Heart right ventricle (tissue), 16 donors: ENCODE data around the gene ATP13A1. TPM values are rescaled to one million over a fixed set of nuclear protein-coding genes. Genes with fewer than 3 reads are reported as not detected.

Experiments
- ATAC-seq, 8 donors: fragments of 200-7000 bp; cut with Tn5 transposase; one replicate each; pipeline ENCODE4 v1.9.1; 2020; ENCODE audit warnings: mild to moderate bottlenecking in 8 of 8, moderate library complexity in 8 of 8, moderate number of reproducible peaks in 1 of 8
- DNase-seq, 2 donors: peaks; one replicate each; pipeline ENCODE4 v3.0.0-alpha.2; 2020
- H3K27ac ChIP-seq, 10 donors: fragments of 200-600 bp; sonication (generic) in 2 of 10; one replicate each; pipeline versions ENCODE4 v1.5.0 to v1.8.0; 2020 to 2022; ENCODE audit warnings: mild to moderate bottlenecking in 3 of 10
- H3K27me3 ChIP-seq, 7 donors: fragments of 200-600 bp; one replicate each; pipeline ENCODE4 v1.8.0; 2021 to 2022; ENCODE audit warnings: mild to moderate bottlenecking in 2 of 7
- H3K36me3 ChIP-seq, 9 donors: fragments of 200-600 bp; sonication (generic) in 1 of 9; one replicate each; pipeline versions ENCODE4 v1.5.0 to v1.8.0; 2020 to 2022; ENCODE audit warnings: mild to moderate bottlenecking in 2 of 9
- H3K4me1 ChIP-seq, 9 donors: fragments of 200-600 bp; sonication (generic) in 1 of 9; one replicate each; pipeline versions ENCODE4 v1.5.0 to v1.8.0; 2020 to 2022; ENCODE audit warnings: mild to moderate bottlenecking in 4 of 9
- H3K4me3 ChIP-seq, 10 donors: fragments of 200-600 bp; sonication (generic) in 2 of 10; one replicate each; pipeline versions ENCODE4 v1.5.0 to v1.8.0; 2020 to 2022; ENCODE audit warnings: mild to moderate bottlenecking in 7 of 10, moderate library complexity in 2 of 10
- H3K9me3 ChIP-seq, 11 donors: fragments of 200-600 bp in 10 of 11; sonication (generic) in 2 of 11; one replicate each; pipeline versions ENCODE4 v1.5.0 to v1.8.0; 2013 to 2022; ENCODE audit warnings: mild to moderate bottlenecking in 2 of 11, control low read depth in 1 of 11, moderate library complexity in 1 of 11
- CTCF ChIP-seq, 9 donors: fragments of 200-600 bp; sonication (generic) in 2 of 9; IDR thresholded peaks; one replicate each; pipeline versions ENCODE4 v1.5.0 to v1.8.0; 2021 to 2022; ENCODE audit warnings: antibody characterized with exemption in 9 of 9, mild to moderate bottlenecking in 5 of 9, moderate library complexity in 1 of 9
- WGBS, 2 donors: extraction: QIAGEN DNeasy Blood & Tissue Kit; methylation state at CpG; one replicate each; pipeline ENCODE4 v1.1.7; 2013; ENCODE audit warnings: inconsistent platforms in 1 of 2; 5-methylcytosine and 5-hydroxymethylcytosine counted together
- intact Hi-C, 10 donors: fragments of 100-400 bp; cut with DNase I; formaldehyde crosslinking; loops; one replicate each; pipeline versions ENCODE4 v1.11.1 to v1.14.2; 2022
- polyA plus RNA-seq, 2 donors: library from polyadenylated mRNA; stranded (reverse); fragments of 200-250 nt; gene quantifications; one replicate each; pipeline ENCODE4 v1.2.3, GENCODE V29; 2013
- total RNA-seq, 10 donors: library from RNA; stranded (reverse); fragmentation: NEBNext Ultra II Directional in 3 of 10; extraction: Animal tissue kit (Norgen Biotek cat#: 25700) in 3 of 10; gene quantifications; one replicate each; pipeline versions ENCODE4 v1.2.1 to v1.2.4, GENCODE V29; 2021 to 2023
- donor health status: Arrhythmogenic right ventricular cardiomyopathy.
- donor health status: ischemic (EF 13 %, LVEDD 7.1; RV severe dilation, severe dysfunction).
- donor health status: healthy with polysubstance abuse.
- donor health status: DM: no; HTN: yes; CAD: no.
- donor health status: DM: no; HTN: no; CAD: no.
- donor health status: ischemic (EF 25% LVEDD 6.9; RV normal size, moderate dysfunction).
- donor health status: ischemic (EF 25% LVEDD 5.7; RV mildly dilated, moderate dysfunction).
- donor health status: healthy.
- donor health status: DM: yes; HTN: yes; CAD: no.
- donor health status: Ischemic cardiomyopathy.
- donor health status: ischemic (EF 35%, LVEDD 5.7; RV mildly dilated, moderate dysfunction).
- donor health status: nonischemic (EF 11% LVEDD 7.7; RV severe dilation, severe dysfunction).
- donor health status: DM: yes; HTN: yes; CAD: no.
- donor health status: PGD.
- donor health status: ischemic (EF 29% LVEDD 5.4; RV normal size, mild dysfunction).
- donor health status: nonischemic (EF 23%, LVEDD 6.1; RV moderate dilation, normal function).

Gene ATP13A1
- total and polyA plus RNA-seq, 12 donors, result 12.3 to 34.5 (median 18.8) TPM

DNA sequence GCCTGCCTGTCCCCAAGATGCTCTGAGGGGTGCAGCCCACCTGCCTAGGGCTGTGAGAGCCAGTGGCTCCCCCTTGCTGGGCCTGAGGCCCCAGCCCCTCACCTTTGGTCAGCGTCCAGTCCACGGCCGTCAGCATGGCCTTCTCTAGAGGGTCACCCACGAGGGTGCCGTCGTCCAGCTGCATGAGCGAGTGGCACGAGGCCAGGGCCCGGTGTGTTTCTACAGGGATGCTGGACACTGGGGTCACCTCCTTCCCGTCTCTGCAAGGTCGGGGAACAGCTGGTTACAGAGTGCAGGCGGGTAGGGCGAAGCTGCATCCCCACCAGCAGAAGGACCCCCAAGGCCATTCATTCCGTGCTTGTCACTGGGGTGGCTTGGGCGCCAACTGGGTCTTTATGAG is 9.0 kb downstream of the ATP13A1 start:
- 90 to 95% methylated on average over 15 of the region's 15 CpGs for WGBS, 2 donors
- intact Hi-C loops, result no loop called here
- Histone ChIP-seq H3K4me3 (no peak overlapping the region), H3K4me1 (peaks cover 0 to 6% (median 0%) of the 10 kb centered on the region in 9 donors), H3K9me3 (no peaks in the 10 kb centered on the region), H3K36me3 (peaks cover 7 to 100% (median 66%) of the 10 kb centered on the region in 9 donors), H3K27ac (no peak overlapping the region), H3K27me3 (no peaks in the 10 kb centered on the region)
- DNase-seq, result no peak
- no peak for TF ChIP-seq CTCF (IDR thresholded peaks at IDR 0.05)
- no peak for ATAC-seq

DNA sequence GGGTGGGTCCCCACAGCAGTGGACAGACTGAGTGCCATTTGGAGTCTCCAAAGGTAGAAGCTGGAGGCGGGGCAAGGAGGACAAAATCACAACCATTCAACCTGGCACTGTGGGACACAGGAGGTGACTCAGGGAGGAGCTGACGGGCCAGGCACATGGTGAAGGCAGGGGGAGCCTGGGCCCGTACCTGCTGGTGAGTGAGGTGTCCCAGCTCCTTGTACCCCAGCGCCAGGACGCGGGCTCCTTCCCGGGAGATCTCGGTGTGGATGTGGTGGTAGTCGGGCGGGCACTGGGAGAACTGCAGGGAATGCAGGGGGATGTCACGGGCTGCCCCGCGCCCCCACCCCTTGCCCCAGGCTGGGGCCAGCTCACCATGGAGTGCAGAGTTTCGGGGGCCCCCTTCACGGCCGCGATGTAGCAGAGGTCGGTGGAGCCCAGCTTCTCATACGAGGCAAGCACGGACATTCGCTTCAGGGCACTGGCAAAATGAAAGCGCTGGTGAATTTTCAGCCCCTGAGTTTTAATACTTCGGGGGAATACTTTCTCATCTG is 9.8 kb downstream of the ATP13A1 start:
- H3K27me3 ChIP-seq, result no peaks in the 10 kb centered on the region
- 96 to 97% methylated on average over 23 of the region's 23 CpGs for WGBS, 2 donors
- H3K9me3 ChIP-seq, result no peaks in the 10 kb centered on the region
- H3K4me1 ChIP-seq, result peaks cover 0 to 6% (median 0%) of the 10 kb centered on the region in 9 donors
- ATAC-seq, result no peak
- intact Hi-C loops, result no loop called here
- H3K4me3 ChIP-seq, result no peak overlapping the region
- TF ChIP-seq CTCF (IDR thresholded peaks at IDR 0.05), result no peak
- no peak overlapping the region for H3K27ac ChIP-seq
- no peak for DNase-seq
- peaks cover 7 to 100% (median 67%) of the 10 kb centered on the region in 9 donors for H3K36me3 ChIP-seq

DNA sequence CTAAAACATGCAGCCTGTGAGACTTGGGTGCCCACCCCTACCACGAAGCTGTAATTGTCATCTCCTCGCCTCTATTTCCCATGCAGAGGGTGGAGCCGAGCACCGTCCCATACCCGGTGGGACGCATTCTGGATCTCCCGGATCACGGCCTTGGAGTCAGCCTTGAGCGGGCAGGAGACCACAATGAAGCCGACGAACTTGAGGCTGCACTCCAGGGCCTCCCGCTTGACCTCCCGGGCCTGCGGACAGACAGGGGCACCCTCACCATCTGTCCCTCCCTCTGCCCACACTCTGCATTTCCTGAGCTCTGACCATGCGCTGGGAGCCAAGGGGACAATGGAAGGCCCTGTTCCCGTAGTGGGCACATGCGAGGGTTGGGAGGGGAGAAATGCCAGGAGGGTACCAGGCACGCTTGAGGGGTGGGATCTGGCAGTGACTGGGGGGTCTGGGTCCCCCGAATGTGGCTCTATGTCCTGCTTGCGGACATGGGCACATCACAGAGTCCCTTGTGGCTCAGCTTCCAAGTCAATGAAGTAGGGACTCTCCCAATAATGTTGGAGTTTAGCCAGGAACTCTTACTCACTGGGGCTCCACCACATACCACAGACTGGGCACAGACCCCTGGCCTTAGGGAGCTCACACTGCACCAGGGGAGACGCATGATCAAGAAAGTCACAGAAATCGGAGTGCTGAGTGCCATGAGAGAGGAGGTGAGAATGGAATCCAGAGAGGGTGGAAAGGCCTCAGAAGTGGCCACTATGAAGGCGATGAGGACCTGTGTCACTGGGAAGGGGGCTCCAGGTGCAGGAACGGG is 10.8 kb downstream of the ATP13A1 start:
- Histone ChIP-seq H3K9me3 (no peaks in the 10 kb centered on the region), H3K27me3 (no peaks in the 10 kb centered on the region), H3K4me1 (peaks cover 0 to 6% (median 0%) of the 10 kb centered on the region in 9 donors), H3K36me3 (peaks cover 7 to 100% (median 66%) of the 10 kb centered on the region in 9 donors), H3K4me3 (no peak overlapping the region), H3K27ac (no peak overlapping the region)
- no peak for TF ChIP-seq CTCF (IDR thresholded peaks at IDR 0.05)
- 92 to 93% methylated on average over 24 of the region's 24 CpGs for WGBS, 2 donors
- DNase-seq (no peak), ATAC-seq (no peak)
- intact Hi-C loops, result no loop called here

DNA sequence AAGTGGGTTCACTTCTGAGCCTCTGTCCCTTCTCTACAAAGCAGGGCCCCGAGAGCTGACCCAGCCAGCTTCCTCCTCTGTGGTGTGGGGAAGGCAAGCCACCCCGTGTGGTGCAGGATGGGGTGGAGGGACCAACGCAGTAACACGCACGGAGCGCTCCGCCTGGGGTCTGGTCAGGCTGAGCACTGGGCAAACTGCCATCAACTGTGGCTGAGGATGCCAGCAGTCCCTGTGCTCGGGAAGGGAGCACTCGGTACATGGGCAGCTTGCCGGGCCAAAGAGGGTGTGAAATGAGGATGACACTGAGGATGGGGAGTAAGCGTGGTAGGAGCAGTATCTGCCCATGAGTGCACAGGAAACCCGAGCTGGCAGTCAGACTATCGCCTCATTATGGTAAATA is 12.4 kb downstream of the ATP13A1 start:
- no peak for TF ChIP-seq CTCF (IDR thresholded peaks at IDR 0.05)
- Histone ChIP-seq H3K27ac (no peak overlapping the region), H3K9me3 (no peaks in the 10 kb centered on the region), H3K4me3 (no peak overlapping the region), H3K36me3 (peaks cover 7 to 100% (median 76%) of the 10 kb centered on the region in 9 donors), H3K4me1 (peaks cover 0 to 6% (median 0%) of the 10 kb centered on the region in 9 donors), H3K27me3 (no peaks in the 10 kb centered on the region)
- 43 to 61% methylated on average over 13 of the region's 13 CpGs for WGBS, 2 donors
- DNase-seq, result peak; percentile 64 to 67
- peak; percentile 12 to 82 (median 69) for ATAC-seq
- intact Hi-C loops, result no loop called here
